ENCODE data around the gene MAPKAPK3.

MAPKAPK3 gene

DNA sequence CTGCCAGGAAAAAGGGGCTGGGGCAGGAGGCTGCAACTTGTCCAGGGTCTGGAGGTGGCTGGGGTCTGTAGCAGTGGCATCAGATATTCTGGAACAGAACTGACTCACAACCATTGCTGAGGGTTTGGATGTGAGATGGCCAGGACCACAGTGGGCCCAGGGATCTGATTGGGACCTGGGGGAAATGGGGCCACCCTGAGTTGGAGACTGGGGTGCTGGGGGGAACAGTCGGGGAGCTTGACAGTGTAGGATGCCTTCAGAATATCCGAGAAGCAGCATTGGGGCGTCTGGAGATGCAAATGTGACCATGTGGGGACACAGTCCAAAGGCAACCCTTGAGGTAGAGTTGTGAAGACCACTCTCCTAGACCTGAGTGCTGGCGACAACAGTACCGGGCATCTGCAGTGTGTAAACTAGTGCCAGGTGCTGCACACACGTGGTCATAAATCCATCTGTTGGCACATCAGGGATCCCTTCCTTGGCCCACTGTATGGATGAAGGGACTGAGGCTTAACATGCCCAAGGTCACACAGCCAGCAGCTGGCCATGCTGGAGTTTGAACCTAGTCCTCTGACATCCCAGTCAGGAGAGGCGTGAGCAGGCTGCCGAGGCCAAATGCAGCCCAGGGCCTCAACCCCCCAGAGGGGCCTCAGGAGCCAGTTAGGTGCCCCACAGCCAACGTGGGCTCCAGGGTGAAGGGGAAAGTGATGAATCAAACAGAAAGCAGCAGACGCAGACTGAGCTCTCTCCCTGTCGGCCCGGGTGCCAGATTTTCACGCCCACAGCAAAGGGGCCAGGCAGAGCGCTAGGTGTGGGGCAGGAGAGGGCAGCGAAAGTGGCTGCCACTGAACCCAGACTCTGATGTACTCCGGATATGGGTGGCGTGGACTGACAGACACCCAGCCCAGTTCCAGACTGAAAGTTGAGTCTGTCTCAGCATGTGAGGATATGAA, 28.9 kb upstream of the MAPKAPK3 start:
- peak; percentile 63 for DNase-seq

DNA sequence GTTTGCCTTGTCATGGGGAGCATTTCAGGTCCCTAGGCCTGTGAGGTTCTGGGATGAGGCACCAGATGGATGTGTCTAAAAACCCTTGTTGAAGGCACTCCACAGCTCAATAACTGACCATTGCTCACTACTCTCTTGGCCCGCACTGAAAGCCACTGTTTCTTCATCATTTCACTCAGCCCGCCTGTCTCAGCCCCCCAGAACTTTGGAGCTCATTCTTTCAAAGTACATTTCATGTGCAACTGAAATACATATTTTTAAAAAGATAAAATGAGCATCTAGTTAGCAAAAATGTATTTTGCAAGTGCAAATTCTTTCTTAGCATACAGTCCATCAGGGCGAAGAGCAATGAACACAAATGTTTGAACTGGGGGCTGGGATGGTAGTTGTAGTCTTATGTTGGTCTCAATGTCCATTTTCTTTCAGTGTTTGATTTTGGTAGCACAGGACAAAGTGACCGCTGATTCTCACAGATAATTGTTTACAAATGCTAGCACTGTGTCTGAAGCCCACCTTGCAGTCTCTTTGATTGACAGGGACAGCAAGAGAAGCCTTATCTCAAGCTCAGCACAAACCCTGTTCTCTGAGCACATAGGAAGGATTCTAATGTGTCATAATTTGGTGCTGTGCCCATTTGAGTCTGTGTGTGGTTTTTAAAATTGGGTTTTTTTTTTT, 28.1 kb upstream of the MAPKAPK3 start:
- DNase-seq: no peak

- DNase-seq: no peak
These were observed 25.7 kb upstream of the MAPKAPK3 start for GRCh38 chr3:50591196-50591741.

- DNase-seq: no peak
These were observed 24.4 kb upstream of the MAPKAPK3 start for GRCh38 chr3:50592568-50592967.

DNA sequence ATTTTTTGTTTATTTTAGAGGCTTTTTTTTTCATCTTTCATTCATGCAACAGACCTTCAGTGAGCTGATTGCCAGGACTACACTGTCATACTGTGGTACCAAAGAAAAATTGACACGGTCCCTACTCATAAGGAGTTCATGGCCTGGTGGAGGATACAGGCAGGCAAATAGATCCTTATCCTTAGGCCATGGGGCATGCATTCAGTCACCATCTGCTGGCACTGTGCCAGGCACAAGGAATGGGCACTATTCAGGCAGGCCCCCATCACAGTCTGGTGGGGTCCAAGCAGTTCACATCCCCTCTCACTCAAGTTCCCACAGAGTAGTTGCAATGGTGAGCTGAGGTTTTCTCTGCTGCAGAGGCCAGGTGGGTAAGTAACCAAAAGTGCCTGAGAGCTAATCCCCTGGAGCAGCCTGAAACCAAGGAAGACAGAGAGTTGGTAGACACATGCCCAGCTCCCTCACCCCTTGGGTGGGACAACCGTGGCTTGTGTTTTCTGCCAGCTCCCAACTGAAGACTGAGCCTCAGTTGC, 22.6 kb upstream of the MAPKAPK3 start:
- DNase-seq: no peak

- no peak for DNase-seq
These were observed 17.7 kb upstream of the MAPKAPK3 start for GRCh38 chr3:50599115-50599715.

- no peak for DNase-seq
These were observed 17.2 kb upstream of the MAPKAPK3 start for GRCh38 chr3:50599716-50600118.

DNA sequence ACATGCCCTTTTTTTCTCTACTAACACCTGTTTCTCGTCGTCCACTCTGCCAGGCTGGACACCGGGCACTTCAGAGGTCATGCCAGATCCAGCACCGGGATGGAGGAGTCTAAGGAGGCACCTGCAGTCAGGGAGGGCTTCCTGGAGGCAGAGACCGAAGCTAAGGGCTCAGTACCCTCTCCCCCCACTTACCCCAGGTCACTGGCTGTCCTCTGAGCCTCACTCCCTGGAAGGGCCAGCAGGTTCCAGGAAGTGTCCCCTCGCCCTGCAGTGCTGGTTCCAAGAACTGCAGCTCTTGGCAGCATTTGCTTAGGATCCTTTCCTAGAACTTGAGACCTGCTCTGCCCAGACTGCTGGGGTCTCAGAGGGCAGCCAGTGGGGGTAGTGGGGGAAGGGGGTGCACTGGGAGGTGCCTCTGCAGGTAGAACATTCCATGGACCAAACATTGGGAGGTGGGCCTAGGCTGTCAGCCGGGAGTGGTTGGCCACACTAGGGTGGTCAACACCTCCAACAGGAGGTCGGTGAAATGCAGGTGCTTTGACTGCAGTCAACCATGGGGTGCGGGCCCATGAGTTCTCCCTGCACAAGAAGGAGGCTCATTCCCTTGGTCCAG, 16.7 kb upstream of the MAPKAPK3 start:
- DNase-seq: no peak

- peak; percentile 81 for DNase-seq
These were observed 15.9 kb upstream of the MAPKAPK3 start for GRCh38 chr3:50600841-50601591.

DNA sequence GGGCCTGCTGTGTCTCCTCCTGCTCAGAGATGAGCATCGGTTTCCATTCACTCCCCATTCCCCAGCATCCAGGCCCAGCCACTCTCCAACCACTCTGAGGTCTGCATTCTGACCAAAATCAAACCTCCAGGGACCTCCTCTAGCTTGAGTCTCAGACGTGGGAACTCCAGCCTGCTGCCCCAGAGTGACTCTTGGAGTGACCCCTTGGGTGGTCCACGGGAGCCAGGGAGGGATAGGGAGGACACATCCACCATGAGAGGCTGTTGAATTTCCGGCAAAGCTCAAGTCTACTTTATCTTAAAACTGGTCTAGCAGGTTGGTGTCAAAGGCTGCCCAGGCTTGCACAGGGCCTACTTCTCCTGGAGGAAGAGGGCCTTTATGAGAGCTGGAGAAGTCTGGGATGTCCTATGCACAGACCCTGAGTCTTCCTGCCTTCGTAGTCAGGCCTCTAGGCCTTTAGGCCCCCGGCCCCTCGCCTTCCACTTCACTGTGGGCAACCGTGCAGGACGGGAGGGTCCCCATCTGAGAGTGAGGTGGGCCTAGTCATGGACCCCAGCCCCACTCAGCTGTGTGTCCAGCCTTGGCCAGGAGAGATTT, 14.3 kb upstream of the MAPKAPK3 start:
- no peak for DNase-seq

DNA sequence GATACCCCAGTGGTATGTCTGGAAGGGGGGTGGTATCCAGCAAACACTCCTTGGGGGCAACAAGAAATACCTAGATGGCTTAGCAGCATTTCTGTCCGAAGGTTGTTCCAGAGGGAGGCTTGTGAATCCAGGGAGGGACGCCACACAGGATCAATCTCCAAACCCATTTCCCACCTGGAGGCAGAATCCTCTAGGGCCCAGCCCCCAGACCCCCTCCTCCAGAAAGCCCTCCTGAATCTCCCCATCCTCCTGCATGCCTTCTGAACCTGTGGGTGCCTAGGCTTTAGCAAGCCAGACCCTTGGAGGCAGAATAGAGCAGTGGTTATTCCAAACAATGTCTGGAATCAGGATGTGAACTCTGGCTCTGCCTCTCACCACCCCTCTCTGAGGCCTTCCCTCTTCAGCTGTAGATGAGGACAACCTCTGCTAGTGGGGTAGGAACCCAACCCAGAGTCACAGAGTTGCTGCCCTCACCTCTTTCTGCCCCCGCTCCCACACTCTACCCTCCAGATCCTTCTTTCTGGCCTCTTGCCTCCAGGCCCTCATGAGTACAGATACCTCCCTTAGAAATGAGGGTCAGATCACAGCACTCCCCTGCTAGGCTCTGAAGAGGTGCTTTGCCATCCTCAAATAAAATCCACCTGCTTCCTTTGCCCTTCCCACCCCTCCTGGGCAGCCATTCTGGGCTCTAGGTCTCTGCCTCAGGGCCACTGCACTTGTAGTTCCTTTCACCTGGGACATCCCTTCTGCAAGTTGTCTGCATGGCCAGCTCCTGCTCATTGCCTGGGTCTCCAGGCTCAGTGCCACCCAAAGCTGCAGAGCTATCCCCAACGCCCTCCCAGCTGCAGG, 13.5 kb upstream of the MAPKAPK3 start:
- no peak for DNase-seq

- no peak for DNase-seq
These were observed 12.8 kb upstream of the MAPKAPK3 start for GRCh38 chr3:50604110-50604621.

DNA sequence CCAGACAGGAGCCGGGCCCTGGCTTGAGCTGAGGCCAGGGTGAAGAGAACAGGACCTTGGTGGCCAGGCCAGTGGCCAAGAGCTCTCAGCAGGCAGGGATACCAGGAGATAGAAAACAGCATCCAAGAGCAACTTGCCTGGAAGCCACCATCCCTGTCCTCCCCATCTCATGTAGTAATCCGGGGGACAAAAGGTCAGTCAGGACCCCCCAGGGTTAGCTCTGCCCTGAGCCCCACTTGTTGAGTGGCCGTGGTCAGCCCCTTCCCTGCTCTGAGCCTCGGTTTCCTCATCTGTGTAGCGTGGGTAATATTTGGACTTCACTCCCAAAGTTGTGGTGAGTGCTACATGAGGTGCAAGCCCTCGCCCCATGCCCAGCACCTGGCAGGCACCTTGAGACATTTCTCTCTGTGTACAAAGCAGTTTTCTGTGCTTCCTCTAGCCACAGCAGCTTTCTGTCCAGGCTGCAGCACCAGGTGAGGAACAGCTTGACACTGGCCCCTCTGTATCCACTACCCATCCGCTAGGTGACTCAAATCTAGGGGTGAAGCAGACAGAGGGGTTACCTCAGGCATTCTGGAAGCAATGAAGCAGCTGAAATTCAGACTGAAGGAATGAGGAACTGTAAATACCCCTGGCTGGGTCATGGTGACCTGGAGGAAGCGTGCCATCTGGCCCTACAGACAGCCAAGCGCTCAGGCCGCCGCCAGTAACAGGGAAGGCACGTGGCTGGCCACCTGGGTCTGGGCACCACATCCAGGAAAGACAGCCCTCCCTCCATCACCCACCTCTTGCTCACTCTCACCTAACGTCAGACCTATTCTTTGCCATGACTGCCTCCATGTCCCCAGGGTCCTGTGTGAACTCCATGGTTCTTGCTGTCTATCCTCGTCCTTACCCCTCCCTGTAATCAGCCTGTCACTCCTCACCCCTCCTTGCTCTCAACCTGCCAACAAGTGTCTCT, 12.0 kb upstream of the MAPKAPK3 start:
- no peak for DNase-seq

GRCh38 chr3:50605901-50606326, 11.0 kb upstream of the MAPKAPK3 start:
- DNase-seq: no peak

GRCh38 chr3:50606596-50606995, 10.4 kb upstream of the MAPKAPK3 start:
- DNase-seq: peak; percentile 46

DNA sequence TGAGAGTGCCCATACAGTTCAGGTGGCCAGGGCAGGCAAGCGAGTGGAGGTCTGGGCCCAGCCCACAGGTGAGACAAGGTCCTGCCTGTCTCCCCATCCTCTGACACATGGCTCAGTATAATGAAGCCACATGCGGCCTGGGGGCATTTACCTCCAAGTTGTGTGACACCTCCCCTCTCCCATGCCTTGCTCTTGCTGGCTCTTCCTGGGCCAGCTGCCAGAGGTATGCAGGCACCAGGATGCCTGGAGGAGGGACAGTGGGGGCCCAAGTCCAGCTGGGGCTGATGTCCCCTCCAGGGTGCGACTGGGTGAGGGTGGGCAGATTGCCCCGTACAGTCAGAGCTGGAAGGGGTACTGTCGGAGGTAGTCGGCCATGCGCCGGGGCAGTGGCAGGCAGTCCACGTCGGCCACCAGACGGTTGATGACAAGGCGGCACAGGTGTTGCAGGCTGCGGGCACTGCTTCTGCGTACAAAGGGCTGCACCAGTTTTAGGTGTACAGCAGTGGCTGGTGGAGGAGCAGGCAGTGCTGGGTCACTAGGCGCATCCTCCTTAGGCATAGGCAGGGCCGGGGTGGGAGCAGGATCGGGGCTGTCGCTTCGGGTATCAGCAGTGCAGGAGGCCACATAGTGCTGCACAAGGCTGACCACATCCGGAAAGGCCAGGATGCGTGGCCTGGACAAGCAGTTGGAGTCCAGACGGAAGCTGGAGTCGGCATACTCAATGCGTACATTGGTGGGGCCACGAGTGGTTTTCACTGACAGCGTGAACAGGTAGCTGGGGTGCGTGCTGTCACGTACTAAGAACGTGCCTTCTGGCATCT, 9.5 kb upstream of the MAPKAPK3 start:
- no peak for DNase-seq

DNA sequence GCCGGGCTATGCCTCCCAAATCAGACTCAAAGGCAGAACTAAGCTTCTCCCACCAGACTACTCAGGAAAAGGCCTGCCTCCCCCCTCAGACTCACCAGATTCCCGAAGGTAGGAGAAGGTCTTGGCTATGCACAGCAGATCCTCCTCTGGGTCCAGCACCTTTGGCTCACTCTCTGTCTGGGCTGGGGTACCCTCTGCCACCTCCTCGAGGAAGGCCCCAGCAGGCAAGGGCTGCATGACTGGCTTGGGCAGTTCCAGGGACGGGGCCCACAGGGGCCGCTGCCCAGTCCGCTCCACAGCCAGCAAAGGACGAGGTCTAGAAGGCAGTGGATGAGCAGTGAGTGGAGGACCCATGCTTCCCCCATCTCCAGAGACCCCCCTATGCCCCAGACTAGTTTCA, 8.7 kb upstream of the MAPKAPK3 start:
- no peak for DNase-seq

All from activated T-cell treated with anti-CD3 and anti-CD28 coated beads, Interleukin-2, amount 50 U/mL, for 1 hour (primary cell).